ENCODE measurements around the gene NBPF12.
"Not testable (repeated sequence)": the region's sequence is repeated elsewhere in the genome, so short reads cannot be mapped to it uniquely, and the experiment has no call there.

NBPF12 gene

DNA sequence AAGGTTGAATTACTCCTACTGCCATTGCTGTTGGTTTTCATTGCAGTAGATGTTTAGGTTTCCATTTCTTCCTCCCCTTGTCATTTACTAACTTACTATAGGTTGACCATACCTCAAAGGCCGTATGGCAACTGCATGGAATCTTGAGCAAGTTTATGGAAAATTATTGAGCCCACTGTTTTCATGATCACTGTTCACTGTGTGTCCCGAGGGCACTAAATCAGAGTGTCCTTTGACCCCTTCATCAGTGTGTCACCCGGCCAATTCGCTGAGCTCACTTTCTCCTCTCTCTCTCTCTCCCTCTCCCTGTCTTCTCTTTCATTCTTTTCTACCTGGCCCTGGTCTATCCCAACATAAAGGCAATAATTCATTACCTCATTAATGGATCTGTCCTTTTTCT is 47.7 kb downstream of the NBPF12 start:
- not testable (repeated sequence) for DNase-seq (ENCODE audit: low spot score)

DNA sequence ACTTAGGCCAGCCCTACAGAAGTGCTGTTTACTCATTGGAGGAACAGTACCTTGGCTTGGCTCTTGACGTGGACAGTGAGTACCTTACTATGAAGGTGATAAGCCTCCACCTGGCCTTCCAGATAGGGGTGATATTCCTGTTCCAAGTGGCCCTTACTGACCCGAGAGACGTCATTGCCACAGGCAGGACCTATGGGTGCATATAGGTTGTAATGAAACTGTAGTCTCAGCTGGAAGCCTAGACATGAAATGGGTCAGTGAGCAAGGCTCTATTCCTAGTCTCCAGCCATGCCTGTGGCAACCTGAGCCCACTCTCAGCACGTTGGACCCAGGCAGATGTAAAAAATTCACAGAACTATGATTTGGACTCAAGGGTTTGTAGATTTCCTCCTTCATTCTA is 48.3 kb downstream of the NBPF12 start:
- not testable (repeated sequence) for DNase-seq (ENCODE audit: low spot score)

GRCh38 chr1:146987502-146987901 is 49.4 kb downstream of the NBPF12 start:
- not testable (repeated sequence) for DNase-seq (ENCODE audit: low spot score)

- DNase-seq (ENCODE audit: low spot score), result not testable (repeated sequence)
These were observed 51.3 kb downstream of the NBPF12 start for GRCh38 chr1:146989455-146989854.

- not testable (repeated sequence) for DNase-seq (ENCODE audit: low spot score)
These were observed 70.4 kb downstream of the NBPF12 start for GRCh38 chr1:147008495-147008894.

- not testable (repeated sequence) for DNase-seq (ENCODE audit: low spot score)
These were observed 88.9 kb downstream of the NBPF12 start for GRCh38 chr1:147026975-147027374.

DNA sequence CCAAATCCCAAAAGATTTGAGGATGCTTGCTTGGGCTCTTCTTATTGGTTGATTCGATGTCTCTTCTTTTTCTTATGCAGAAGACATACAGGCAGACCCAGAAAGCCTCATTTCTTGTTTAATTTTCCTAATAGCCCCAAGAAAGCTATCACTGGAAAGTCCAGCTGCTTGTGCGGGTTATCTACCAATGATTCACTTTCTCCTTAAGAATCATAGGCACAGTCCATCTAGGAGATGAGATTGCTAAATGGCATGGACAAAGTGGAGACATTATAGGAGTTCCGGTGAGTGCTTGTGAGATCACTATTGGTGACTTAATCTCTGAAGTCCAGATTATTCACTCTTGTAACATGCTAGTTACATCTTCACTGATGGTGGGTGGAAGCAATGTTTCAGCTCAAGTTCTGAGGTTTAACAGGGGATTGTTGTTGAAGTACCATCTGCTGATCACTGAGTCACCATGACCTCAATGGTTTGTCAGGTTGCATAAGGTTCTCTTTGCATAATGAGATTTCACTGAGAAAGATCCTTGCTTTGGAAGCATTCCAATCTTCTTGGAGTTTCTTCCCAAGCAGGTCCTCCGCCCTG is 92.0 kb downstream of the NBPF12 start:
- not testable (repeated sequence) for DNase-seq (ENCODE audit: low spot score)

GRCh38 chr1:147039916-147040315 is 101.8 kb downstream of the NBPF12 start:
- no peak for DNase-seq (ENCODE audit: low spot score)

DNA sequence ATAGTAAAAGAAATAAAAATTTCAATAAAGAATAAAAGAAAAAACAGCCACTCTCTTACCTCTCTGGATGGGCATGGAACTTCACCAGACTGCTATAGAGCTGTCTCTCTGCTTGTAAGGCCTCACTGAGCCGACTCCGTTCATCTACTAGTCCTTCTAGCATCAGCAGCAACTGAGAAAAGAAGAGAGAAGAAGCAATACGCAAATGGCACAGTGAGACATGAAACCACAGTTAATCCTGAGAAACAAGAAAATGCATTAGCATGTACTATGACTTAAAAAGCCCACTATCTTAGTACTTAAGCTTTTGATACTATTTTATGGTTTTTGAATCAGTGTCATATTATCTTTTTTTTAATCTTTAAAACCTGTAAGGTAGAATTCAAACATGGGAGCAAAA is 104.8 kb downstream of the NBPF12 start:
- not testable (repeated sequence) for DNase-seq (ENCODE audit: low spot score)

- not testable (repeated sequence) for DNase-seq (ENCODE audit: low spot score)
These were observed 106.4 kb downstream of the NBPF12 start for GRCh38 chr1:147044511-147044910.
